Measurements from ENCODE around the gene ERICH6.

DNA sequence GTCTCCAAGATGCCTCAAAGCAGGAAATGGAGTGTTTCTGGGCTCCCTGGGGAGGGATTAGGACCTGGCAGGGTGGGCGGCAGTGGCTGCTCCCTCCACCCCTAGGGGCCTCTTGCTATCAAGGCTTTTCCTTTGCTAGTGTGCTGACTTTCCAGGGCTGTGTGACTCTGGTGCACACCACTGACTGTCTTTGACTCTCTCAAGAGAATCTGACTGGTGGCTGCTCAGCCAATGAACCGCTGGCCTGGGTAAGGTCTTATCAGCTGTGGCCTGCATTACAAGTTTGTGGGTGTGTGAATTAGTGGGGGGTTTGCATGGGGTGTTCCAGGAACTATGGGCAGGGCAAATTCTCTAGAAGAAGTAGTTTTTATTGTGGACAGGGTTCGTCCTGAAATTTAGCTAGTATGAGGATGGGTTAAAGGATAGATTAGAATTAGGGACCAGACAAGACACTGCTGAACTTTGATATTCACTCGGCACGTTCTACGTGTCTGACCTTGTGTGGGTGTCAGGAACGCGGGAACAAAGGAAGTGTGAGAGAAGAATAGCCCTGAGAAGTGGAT lies 29.7 kb upstream of the ERICH6 start:
- TF ChIP-seq, protein P1, sequence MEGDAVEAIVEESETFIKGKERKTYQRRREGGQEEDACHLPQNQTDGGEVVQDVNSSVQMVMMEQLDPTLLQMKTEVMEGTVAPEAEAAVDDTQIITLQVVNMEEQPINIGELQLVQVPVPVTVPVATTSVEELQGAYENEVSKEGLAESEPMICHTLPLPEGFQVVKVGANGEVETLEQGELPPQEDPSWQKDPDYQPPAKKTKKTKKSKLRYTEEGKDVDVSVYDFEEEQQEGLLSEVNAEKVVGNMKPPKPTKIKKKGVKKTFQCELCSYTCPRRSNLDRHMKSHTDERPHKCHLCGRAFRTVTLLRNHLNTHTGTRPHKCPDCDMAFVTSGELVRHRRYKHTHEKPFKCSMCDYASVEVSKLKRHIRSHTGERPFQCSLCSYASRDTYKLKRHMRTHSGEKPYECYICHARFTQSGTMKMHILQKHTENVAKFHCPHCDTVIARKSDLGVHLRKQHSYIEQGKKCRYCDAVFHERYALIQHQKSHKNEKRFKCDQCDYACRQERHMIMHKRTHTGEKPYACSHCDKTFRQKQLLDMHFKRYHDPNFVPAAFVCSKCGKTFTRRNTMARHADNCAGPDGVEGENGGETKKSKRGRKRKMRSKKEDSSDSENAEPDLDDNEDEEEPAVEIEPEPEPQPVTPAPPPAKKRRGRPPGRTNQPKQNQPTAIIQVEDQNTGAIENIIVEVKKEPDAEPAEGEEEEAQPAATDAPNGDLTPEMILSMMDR (IDR thresholded peaks at IDR 0.05; ENCODE audit: low read depth, low read length, poor library complexity, severe bottlenecking), result no peak
- no peak for TF ChIP-seq EZH2phosphoT487 (IDR thresholded peaks at IDR 0.05; ENCODE audit: borderline replicate concordance, low read length)
